DLD1 (cell line): ENCODE measurements around the gene ATG3.

Experiments
- in situ Hi-C: cut with HindIII; loops from 2 replicates; pipeline ENCODE4 v1.10.0; 2017; ENCODE audit warnings: low sequenced_read_pairs

Gene ATG3

DNA sequence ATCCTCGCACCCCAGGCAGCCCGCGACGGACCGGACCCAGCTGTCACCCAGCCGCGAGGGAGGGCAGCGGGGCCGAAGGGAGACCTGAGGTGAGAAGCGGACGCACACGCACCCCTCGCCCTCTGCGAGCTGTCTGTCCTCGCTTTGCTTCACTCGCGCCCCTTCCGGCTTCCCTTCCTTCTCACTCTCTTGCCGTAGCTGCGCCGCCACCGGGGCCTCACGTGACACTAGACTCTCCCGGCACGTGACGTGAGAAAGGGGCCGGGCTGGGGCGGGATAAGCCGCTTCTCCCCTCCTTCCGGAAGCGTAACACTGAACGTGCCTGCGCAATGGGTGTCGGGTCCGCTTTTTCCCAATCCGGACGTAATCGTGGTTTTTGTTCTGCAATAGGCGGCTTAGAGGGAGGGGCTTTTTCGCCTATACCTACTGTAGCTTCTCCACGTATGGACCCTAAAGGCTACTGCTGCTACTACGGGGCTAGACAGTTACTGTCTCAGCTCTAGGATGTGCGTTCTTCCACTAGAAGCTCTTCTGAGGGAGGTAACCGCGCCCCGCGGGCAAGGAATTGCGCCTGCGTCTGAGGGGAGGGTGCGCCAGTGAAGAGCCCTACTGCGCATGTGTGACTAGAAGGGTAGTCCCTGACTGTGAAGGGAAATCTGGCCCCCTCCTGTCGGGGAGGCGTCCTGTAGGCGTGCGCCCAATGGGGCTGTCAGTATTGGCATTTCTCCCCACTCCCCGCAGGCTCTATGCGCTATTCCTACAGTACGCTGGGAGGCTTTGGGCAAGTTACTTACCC lies at the start of gene ATG3, which contains the start of gene SLC35A5:
ATG3 (minus strand) TSS at position 229 of the 796 bp plus-strand sequence. CDS start 434 bp downstream, outside the sequence.
SLC35A5 (plus strand) TSS at position 312 of the 796 bp plus-strand sequence. CDS start 1,359 bp downstream, outside the sequence.
- in situ Hi-C loops: no loop called here

DNA sequence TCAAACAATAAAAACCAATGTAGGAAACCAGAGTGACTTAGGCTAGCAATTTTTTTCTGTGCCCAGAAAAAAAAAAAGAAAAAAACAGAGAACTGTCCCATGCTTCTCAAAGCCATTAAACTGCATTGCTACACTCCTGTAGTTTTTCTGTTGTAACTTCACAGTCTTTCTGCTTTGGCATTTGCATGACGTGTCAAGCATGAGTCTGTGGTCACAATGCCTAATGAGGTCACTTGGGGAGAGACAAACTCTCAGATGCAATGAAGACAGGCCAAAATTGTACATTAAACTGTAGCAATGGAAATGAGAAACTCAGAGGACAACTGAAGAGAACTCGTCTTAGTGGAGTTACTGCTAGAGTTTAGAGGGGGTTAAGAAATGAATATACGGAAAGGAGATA lies 48.4 kb upstream of the ATG3 start:
- in situ Hi-C loops: no loop called here

DNA sequence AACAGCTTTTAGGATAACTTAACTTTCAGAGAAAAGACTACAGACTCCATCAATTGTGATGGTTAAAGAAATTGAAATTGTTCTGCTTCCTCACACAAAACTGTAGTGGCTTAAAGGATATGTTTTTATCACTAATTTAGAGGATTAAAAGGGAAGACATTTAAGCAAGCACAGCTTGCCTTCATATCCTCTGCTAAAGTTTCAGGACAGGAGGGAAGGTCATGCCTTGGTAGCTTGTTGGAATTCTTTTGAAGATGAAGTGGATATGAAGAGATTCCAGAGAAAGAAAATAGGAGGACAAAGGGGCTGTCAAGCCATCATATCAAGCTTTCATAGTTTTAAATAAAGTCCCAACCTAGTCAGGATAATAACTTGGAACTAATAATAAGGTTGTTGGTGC lies 46.1 kb upstream of the ATG3 start:
- in situ Hi-C loops: no loop called here

- in situ Hi-C loops: no loop called here
Observed at GRCh38 chr3:112606098-112606497, 44.3 kb upstream of the ATG3 start.

- in situ Hi-C loops: no loop called here
Observed at GRCh38 chr3:112605285-112605684, 43.5 kb upstream of the ATG3 start.

DNA sequence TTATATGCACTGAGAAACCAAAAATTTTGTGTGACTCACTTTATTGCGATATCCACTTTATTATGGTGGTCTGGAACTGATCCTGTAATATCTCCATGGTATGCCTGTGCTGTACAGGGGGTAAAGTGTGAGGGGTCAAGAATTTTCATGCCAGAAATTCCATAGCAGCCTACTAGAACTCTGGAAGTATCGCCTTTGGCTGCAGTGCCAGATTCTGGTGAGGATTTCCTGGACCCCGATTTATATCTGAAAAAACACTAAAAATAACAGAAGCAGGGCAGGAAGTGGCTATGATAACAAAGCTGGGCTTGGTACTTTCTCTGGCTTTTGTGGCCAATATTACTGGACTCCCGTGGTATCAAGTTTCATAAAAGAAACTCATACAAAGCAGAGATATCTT lies 42.8 kb upstream of the ATG3 start:
- in situ Hi-C loops: no loop called here

DNA sequence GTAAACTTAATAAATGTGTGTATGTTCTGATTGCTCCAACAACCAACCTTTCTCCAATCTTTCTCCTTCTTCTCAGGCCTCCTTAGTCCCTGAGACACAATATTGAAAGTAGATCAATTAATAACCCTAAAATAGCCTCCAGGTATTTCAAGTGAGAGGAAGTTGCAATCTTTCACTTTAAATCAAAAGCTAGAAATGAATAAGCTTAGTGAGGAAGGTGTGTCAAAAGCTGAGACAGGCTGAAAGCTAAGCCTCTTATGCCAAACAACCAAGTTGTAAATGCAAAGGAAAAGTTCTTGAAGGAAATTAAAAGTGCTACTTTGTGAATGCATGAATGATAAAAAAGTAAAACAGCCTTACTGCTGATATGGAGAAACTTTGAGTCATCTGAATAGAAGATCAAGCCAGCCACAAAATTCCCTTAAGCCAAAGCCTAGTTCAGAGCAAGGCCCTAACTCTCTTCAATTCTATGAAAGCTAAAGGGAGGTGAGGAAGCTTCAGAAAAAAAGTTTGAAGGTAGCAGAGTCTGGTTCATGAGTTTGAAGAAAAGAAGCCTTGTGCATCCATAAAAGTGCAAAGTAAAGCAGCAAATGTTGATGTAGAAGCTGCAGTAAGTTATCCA lies 40.6 kb upstream of the ATG3 start:
- in situ Hi-C loops: no loop called here

DNA sequence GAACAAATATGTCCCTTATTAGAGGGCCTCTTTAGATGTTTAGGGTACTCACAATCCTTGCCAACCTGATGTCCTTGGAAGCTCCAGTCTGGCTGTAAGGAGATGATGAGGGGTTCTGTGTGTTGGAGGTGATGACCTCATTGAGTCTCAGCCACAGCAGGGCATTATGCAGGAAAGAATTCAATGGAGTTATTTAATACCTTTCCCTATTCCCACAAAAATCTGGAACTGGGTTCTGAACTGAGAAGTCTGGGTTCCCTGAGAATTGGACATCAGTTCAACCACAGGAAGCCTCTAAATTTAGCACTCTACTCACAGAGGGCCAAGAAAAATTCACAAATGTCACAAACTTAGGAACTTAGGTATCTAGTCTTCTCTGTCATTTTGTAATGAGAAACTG lies 37.0 kb upstream of the ATG3 start:
- in situ Hi-C loops: no loop called here

- in situ Hi-C loops: no loop called here
Observed at GRCh38 chr3:112597945-112598344, 36.2 kb upstream of the ATG3 start.

GRCh38 chr3:112594856-112595255 lies 33.1 kb upstream of the ATG3 start:
- in situ Hi-C loops: no loop called here

- in situ Hi-C loops: no loop called here
Observed at GRCh38 chr3:112593258-112593657, 31.5 kb upstream of the ATG3 start.

DNA sequence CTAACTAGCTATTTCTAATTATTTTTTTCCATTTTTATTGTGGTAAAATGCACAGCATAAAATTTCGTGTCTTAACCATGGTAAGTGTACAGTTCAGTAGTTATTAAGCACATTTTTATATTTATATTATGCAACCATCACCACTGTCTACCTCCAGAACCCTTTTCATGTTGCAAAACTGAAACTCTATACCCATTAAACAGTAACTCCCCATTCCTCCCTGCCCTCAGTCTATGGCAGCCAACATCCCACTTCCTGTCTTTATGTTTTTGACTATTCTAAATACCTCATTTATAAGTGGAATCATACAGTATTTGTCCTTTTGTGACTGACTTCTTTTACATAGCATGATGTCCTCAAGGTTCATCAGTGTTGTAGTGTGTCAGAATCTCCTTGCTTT lies 25.6 kb upstream of the ATG3 start:
- in situ Hi-C loops: no loop called here

GRCh38 chr3:112585782-112586181 lies 24.0 kb upstream of the ATG3 start:
- in situ Hi-C loops: no loop called here

GRCh38 chr3:112583105-112583504 lies 21.3 kb upstream of the ATG3 start:
- in situ Hi-C loops: no loop called here

DNA sequence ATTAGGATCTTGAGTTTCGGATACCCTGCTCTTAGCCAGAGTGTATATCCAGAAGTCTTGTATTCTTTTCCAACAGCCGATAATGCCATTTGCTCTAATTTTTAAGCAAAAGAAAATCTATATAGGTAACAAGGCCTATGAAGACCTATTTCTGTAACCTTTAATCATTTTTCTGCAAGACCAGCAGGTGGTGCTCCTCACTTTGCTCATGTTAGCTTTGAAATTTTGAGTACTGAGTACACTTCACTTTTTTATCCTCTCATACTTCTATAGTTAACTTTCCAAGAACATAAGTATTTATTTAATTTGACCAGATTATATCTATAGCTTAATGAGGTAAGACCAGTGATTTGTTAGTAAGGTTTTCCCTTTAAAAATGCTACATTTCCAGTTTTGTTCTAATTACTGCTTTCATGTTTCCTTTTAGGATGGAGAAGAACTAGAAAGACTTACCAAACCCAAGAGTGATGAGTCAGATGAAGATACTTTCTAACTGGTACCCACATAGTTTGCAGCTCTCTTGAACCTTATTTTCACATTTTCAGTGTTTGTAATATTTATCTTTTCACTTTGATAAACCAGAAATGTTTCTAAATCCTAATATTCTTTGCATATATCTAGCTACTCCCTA lies 20.6 kb upstream of the ATG3 start:
- in situ Hi-C loops: no loop called here

GRCh38 chr3:112579697-112580096 lies 17.9 kb upstream of the ATG3 start:
- in situ Hi-C loops: no loop called here

DNA sequence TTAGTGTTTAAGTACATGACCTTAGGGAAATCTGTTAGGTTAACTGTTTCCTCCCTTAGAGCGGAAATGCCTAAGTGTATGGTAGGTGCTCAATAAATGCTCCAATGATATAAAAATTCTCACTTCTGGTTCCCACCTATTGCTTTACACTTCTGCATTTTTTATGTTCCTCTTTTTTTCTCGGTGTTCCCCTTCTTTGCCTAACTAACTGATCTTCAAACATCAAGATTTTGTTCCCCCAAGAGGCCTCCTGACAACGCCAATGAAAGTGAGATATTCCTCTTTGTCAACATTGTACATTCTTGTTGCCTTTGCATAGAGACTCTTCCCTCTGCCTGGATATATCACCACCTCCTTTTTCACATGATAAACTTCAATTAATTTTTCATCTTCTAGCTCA lies 17.5 kb upstream of the ATG3 start:
- in situ Hi-C loops: no loop called here

DNA sequence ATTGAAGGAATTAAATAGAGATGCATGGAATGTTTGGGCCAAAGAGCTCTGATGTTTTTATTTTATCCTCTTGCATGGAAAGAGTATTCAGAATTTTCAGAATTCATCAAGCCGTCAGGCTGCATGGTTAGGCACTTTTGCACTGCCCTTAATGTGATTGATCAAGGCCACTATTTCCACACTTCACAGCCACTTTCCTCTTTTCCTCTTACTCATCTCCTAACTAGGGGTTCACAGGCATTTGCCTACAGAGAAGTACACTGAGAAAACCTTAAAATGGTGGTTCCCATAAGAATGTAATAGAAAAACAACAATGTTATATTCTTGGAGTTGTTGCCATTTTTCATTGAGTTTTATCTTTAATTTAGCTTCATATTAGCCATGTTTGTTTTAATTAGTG lies 10.9 kb upstream of the ATG3 start:
- in situ Hi-C loops: no loop called here

GRCh38 chr3:112569265-112569664 lies 7.5 kb upstream of the ATG3 start:
- in situ Hi-C loops: no loop called here

DNA sequence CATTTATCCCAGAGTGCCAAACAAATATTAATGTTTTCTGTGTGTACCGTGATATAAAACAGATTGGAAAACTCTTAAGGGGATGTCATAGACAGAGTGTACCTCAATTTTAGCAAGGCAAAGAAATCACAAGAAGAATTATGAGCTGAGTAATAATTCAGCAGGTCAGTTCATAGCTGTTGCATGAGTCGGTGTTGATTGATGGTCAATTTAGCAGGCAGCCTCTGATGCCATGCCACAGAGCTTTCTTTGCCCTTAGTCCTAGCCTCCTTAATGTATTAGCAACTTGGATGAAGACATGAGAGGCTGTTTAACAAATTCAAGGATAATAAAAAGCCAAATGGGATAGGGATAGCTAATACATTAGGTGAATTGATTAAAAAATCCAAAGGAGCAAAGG lies 6.9 kb upstream of the ATG3 start:
- in situ Hi-C loops: no loop called here

DNA sequence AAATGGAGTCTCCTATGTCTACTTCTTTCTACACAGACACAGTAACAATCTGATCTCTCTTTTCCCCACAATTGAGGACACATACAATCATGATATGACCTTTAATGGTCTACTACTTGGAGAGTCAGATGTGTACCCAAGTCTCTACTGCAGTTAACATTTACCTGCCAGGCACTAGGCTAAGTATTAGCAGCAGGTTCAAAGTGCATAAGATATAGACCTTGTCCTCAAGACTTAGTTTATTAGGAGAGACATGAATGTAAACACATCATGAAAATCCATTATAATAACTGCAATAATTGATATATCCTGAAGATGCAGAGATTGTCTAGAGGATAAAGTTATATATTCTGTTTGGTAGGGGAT lies 3.2 kb upstream of the ATG3 start:
- in situ Hi-C loops: no loop called here
